HG03064 (cell line): ENCODE measurements around the gene KIF11.

Experiments
- ATAC-seq: cut with Tn5 transposase; IDR thresholded peaks from one replicate; pipeline ENCODE4 v1.9.1; 2021; ENCODE audit warnings: low read depth; ENCODE audit not compliant: unreplicated experiment

The KIF11 gene

GRCh38 chr10:92667078-92667477 lies 74.1 kb downstream of the KIF11 start:
- ATAC-seq: no peak

- no peak for ATAC-seq
Measured at GRCh38 chr10:92677708-92678107, 84.8 kb downstream of the KIF11 start.

DNA sequence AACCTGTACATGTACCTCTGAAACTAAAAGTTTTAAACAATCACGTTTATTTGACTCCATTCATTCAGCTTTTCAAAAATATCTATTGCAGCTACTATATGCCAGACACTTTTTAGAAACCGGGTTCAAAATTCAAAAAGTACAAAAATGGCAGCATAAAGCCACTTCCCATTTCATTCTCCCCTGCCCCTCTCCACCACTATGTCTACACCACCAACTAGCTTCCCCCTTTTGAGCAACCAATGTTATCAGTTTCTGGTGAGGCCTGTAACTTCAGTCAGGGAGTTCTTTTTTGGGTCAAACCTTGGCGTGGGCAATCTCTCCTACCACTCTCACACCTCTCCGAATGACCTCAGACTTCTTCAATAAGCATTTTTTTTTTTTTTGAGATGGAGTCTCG lies 85.3 kb downstream of the KIF11 start:
- ATAC-seq: no peak

DNA sequence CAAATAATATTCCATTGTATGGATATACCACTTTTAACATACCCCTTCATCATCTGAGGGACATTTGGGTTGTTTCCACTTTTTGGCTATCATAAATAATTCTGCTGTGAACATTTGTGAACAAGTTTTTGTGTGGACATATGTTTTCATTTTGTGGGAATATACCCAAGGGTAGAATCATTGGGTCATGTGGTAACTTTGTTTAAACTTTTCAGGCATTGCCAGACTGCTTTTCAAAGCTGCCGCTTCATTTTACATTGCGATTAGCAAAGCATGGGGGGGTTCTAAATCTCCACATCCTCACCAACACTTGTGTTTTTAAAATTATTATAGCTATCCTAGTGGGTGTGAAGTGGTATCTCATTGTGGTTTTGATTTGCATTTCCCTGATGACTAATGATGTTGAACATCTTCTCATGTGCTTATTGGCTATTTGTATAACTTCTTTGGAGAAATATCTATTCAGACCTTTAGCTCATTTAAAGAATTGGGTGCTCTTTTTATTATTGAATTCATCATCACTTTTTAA lies 88.4 kb downstream of the KIF11 start:
- ATAC-seq: no peak

GRCh38 chr10:92688573-92688926 lies 95.6 kb downstream of the KIF11 start:
- no peak for ATAC-seq

GRCh38 chr10:92688927-92689662 lies 96.2 kb downstream of the KIF11 start:
- peak; percentile 18 for ATAC-seq

DNA sequence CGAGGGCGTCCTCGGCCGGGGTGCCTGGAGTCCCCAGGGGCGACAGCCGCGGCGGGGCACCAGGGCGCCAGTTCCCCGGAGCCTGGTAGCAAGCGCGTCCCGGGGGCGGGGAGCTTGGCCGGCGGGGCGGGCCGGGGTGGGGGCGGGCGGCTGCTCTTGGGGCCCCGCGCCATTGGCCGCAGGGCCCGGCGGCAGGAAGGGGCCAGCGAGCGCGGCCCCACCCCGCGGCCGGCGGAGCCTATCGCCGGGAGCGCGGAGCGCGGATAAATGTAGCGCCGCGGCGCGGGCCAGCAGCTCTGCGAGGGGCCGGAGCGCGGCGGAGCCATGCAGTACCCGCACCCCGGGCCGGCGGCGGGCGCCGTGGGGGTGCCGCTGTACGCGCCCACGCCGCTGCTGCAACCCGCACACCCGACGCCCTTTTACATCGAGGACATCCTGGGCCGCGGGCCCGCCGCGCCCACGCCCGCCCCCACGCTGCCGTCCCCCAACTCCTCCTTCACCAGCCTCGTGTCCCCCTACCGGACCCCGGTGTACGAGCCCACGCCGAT lies 96.8 kb downstream of the KIF11 start, which contains the start of gene HHEX:
HHEX (plus strand) TSS at position 293 of the 548 bp plus-strand sequence; CDS start at position 325, 32 bp downstream.
- peak; percentile 43 for ATAC-seq

- no peak for ATAC-seq
Measured at GRCh38 chr10:92690211-92690914, 97.4 kb downstream of the KIF11 start.

- ATAC-seq: no peak
Measured at GRCh38 chr10:92690915-92691590, 98.1 kb downstream of the KIF11 start.

GRCh38 chr10:92691591-92692079 lies 98.7 kb downstream of the KIF11 start:
- no peak for ATAC-seq

DNA sequence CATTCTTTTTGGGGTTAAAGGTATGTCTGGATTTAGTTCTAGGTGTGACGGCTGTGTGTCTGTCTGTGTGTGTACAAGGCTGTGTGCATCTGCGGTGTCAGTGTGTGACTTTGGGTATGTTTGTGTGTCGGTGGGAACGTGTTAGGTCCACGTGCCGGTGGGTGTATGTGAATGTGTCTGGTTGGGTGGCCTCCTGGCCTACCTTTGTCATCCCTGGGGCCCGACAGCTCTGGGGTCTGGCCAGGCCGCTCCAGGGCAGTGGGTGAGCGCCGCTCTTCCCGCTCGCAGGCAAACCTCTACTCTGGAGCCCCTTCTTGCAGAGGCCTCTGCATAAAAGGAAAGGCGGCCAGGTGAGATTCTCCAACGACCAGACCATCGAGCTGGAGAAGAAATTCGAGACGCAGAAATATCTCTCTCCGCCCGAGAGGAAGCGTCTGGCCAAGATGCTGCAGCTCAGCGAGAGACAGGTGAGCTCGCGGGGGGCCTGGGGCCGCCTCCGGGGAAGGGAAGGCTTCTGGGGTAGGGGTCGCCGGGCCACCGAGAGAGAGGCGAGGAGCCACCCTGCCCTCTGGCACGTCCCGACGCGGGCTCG lies 99.2 kb downstream of the KIF11 start:
- ATAC-seq: no peak

DNA sequence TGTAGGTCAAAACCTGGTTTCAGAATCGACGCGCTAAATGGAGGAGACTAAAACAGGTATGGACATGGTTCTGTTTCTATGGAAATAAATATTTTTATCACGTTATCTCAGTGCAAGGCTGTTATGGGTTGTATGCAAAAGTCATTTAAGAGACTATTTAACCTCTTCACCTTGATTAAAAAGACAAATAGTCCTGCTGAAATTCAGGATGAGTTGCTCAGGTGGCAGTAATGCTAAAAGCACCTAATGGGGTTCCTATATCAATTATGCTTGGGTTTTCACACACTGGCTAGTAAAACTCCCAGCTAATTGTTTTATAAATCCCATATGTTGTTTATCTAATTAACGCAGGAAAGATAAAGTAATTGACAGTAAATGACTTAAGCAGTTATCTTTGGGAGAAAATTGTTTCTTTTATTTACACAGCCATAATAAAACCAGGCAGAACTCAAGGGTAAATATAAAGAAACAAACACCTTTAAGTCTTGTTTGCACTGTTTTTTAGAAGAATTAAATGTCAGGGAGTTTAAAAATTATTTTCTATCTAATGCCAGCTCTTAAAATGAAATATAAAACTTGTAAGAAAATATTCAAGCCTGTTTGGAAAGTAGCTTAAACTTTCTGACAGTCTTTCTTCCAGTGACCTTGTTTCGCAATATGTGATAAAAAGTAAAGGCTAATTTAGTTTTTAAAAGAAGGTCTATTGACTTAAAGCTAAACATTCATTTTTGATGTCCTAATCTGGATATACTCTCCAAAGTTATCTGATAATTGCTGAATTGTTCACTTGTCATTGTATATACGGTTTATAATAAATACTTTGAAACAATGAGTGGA lies 100.0 kb downstream of the KIF11 start:
- no peak for ATAC-seq

DNA sequence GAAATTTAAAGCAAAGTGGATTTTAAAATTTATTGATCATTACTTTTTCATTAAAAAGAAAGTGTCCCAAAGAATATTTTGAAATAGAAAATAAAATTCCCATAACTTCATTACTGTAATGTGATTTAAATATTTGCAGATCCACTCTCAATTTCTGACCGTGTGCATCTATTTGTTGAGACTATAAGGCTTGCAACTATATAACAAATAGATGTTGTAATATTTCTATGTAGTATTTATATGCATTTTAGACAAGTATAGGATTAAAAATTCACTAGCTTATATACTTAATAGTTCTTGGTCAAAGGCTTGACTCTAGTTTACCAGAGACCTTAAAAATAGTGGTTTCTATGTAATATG lies 100.6 kb downstream of the KIF11 start:
- no peak for ATAC-seq

DNA sequence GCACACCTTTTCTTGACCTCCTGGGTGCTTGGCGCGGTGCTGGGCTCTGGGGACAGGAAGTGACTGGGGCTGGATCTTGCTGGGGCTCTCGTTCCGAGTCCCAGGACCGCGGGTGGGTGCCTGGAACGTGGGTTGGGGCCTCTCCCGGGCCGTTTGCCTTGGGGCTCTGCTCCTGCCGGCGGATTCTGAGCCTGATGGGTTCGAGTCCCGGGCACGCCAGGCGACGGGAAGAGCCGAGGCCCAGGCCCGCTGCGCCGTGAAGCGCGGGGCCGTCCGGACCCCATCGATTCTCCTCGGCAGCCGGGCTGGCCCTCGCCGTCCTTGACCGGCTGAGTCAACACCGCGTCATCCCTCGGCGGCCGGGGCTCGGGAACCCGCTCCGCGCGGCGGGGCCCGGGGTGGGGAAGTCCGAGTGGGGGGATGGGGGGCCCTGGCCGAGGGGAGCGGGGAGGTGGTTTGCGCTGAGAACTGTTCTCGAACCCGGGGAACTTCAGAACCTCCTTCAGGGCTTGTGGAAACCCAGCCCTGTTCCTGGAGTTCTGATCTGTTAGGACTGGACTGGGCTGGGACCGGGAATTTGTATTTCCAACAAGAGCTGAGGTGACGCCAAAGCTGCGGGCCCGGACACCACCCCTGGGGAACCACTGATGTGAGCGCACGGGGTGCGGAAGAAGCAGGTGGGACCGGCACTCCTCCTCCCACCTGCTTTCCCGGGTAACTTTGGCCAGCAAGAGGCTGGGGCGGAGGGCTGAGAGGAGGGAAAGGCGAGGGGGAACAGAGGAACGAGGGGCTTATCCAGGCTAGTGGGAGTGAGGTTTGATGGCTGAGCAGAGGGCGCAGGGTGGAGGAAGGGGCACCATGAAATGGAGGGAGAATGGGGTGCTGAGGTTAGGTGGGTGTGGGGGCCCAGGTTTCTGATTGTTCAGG lies 103.0 kb downstream of the KIF11 start:
- no peak for ATAC-seq

DNA sequence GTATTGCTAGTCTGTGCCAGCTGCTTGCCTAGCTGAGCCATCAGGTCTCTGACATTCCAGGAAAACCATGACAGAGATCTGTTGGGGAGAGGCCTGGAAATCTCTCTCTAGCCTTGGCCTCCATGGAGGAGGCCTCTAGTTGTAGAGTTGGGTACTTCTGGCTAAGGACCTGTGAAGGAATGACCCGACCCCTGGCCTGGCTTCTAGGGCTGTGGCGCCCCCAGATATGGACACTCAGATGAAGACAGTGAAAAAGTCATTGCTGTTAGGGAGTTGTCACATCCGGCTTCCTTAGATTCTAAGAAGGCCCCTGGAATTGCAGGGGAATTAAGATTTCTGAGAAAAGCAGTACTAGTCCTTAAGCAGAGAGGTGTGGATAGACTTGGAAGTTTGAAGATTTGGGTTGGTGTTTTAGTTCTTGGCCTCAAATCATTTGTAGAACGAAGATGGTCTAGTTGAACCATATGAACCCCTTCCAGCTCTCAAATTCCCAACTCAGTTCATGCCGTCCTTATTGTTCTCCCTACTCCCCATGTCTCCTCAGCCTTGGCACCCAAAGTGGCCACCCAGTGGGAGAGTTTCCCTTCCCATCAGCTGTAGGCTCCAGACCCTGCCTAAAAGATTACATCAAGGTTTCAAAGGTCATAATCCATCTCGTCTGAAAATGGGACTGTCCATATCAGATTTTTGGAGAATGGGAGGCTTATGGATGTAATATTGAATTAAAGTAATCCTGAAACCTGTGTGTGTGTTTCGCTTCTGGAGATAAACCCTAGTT lies 103.9 kb downstream of the KIF11 start:
- no peak for ATAC-seq

DNA sequence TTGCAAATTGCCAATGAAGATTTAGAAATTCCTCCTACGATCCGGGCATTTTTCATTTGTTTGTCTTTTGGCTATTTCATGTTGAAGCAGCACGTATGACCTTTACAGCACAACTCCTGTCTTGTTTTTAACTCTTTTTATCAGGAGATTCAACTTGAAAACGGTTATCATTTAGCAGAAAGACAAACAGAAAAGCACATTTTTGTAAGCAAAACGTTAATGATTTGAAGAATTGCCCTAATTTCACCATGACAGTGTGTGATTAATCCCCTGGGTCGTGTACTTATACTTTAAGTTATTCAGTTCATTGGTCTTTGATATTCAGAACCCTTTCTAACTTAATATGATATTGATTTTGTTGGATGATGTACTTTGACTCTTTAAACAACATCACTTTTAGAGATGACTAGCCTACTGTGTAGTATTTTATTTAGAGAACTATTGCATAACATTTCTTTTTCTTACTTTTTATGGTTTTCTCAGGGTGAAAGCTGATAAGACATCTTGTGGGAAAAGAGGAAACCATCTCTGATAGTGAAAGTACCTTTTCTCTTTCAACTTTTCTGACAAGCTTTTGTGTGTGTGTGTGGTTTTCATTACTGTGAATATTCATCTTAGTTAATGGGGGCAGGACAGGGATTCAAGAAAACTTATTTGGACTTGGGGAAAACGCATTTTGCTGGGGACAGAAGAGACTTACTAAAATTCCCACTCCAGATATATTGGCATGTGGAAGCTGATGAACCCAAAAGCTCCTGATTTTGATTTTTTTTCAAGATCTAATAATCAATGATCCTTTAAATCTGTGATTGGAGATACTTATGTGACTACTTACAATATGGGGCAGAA lies 105.0 kb downstream of the KIF11 start:
- no peak for ATAC-seq

DNA sequence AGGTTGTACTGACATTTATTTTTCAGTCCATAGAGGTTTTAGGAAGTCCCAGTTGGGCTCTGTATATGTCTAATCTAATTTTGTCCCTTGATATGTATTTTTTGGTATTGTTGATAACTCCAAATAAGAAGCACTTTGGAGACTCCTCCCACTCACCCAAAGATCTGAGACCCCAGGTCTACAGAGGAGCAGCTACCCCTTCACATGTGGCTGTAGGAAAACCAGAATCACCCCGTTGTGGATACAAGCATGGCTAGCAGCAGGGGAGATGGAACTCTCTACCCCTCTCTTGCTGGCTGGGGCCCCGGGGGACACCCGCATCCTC lies 106.2 kb downstream of the KIF11 start:
- no peak for ATAC-seq
